Eye (tissue), 1 donor: Measurements from ENCODE around the gene TNFSF12.

Source experiments
- DNase-seq: peaks from one replicate; pipeline ENCODE4 v3.0.0-alpha.2; 2015

The TNFSF12 gene, protein sequence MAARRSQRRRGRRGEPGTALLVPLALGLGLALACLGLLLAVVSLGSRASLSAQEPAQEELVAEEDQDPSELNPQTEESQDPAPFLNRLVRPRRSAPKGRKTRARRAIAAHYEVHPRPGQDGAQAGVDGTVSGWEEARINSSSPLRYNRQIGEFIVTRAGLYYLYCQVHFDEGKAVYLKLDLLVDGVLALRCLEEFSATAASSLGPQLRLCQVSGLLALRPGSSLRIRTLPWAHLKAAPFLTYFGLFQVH

DNA sequence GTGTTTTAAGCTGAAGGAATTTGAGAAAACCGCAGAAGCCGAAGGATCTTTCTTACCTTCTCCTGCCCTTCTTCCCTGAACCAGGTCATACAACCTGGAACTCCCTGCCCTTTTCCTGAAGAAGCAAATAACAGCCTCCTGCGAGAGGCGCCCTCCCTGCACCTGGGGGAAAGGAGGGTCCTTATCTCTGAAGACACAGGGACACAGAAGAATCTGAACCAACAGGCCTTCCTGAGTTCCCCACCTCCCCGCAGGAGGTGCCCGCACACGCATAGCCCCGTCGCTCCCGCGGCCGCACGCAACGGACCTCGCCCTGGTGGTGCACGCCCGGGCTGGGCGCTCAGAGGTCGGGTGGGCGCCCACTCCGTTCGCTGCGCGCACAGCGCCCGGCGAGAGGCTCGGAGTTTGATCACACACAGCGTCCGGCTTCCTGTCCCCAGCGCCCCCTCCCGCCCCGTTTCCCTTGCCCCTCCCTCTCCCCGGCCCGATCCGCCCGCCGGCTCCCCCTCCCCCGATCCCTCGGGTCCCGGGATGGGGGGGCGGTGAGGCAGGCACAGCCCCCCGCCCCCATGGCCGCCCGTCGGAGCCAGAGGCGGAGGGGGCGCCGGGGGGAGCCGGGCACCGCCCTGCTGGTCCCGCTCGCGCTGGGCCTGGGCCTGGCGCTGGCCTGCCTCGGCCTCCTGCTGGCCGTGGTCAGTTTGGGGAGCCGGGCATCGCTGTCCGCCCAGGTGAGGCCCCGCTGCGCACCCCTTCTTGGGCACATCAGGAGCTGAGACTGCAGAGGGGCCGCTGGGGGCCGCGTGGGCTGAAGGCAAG lies at the start of gene TNFSF12:
Gene TNFSF12 (plus strand): TSS at position 474 of the 816 bp plus-strand sequence. CDS start 96 bp downstream, at position 570.
- DNase-seq = peak; percentile 64

DNA sequence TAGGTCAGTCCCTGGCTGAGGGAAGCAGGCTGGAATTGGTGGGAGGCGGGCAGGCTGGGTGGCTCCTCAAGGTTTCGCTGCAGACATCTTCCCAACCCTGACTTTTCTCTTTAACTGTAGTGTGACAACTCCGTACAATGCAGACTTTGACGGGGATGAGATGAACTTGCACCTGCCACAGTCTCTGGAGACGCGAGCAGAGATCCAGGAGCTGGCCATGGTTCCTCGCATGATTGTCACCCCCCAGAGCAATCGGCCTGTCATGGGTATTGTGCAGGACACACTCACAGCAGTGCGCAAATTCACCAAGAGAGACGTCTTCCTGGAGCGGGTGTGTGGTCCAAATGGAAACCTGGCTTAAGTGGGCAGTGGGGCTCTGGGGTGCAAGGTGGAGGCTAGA lies 49.7 kb upstream of the TNFSF12 start:
- DNase-seq = no peak

DNA sequence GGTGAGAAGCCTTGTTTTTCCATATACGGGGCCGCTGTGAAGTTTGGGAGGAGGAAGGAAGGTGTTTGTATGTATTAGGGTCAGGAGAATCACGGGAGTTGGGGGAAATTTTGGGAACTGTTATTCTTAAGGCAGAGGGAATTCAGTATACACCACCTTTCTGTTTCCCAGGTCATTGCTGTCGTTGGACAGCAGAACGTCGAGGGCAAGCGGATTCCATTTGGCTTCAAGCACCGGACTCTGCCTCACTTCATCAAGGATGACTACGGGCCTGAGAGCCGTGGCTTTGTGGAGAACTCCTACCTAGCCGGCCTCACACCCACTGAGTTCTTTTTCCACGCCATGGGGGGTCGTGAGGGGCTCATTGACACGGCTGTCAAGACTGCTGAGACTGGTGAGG lies 47.1 kb upstream of the TNFSF12 start:
- no peak for DNase-seq

DNA sequence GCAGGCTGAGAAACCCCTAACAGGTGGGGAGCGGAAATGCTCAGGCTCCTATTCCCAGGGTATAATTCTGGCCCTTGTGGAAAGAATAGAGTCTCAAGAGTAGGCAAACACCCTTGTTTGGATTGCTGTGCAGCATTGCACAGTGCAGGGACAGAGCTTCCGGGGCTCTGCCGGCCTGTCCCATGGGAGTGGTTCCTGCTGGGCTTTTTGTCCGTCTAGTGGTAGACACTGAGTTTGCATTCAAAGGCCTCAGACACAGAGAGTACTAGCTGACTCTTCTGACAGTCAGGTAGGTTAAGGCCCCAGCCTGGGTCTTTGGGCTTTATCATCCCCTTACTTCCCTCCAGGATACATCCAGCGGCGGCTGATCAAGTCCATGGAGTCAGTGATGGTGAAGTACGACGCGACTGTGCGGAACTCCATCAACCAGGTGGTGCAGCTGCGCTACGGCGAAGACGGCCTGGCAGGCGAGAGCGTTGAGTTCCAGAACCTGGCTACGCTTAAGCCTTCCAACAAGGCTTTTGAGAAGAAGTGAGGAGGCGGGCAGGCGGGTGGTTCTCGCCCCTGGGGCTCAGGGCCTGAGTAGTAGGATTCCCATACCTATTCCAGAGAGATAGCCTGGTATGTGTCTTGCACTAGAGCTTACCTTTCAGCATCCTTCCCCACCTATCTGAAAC lies 46.5 kb upstream of the TNFSF12 start:
- DNase-seq = no peak

DNA sequence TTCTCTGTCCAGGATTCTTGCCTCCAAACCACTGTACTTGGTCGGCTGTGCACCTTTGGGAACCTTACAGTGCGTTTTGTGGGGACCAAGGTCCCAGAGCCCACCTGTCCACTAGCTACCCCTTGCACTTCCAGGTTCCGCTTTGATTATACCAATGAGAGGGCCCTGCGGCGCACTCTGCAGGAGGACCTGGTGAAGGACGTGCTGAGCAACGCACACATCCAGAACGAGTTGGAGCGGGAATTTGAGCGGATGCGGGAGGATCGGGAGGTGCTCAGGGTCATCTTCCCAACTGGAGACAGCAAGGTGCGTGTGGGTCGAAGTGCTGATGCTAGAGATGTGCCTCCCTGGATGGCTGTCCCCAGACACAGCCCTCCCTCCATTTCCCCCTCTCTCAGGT lies 45.9 kb upstream of the TNFSF12 start:
- peak; percentile 20 for DNase-seq

DNA sequence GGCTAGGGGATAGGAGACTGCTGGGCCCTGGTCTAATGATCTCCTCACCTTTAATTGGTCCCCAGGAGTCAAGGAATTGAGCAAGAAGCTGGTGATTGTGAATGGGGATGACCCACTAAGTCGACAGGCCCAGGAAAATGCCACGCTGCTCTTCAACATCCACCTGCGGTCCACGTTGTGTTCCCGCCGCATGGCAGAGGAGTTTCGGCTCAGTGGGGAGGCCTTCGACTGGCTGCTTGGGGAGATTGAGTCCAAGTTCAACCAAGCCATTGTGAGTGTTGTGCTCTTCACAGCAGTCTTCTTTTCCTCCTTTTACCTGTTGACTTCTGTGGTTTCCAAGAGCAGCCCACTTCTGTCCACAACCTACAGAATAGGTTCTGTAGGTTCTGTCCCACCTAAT lies 45.3 kb upstream of the TNFSF12 start:
- DNase-seq = no peak

DNA sequence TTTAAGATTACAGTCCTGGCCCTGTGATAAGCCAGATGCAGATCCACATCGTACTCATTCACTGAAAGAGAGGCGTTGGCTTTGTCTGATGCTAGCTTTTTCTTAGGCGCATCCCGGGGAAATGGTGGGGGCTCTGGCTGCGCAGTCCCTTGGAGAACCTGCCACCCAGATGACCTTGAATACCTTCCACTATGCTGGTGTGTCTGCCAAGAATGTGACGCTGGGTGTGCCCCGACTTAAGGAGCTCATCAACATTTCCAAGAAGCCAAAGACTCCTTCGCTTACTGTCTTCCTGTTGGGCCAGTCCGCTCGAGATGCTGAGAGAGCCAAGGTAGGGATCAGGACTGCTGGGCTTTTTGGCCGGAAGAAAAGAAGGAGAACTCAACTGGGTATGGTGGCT lies 40.7 kb upstream of the TNFSF12 start:
- no peak for DNase-seq

DNA sequence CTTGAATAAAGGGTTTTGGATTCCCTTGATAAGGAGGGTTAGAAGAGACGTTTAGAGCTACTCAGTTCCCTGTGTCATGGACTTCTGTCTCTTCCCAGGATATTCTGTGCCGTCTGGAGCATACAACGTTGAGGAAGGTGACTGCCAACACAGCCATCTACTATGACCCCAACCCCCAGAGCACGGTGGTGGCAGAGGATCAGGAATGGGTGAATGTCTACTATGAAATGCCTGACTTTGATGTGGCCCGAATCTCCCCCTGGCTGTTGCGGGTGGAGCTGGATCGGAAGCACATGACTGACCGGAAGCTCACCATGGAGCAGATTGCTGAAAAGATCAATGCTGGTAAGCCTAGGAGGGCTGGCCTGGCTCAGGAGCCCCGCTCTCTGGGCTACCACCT lies 40.0 kb upstream of the TNFSF12 start:
- DNase-seq = no peak

DNA sequence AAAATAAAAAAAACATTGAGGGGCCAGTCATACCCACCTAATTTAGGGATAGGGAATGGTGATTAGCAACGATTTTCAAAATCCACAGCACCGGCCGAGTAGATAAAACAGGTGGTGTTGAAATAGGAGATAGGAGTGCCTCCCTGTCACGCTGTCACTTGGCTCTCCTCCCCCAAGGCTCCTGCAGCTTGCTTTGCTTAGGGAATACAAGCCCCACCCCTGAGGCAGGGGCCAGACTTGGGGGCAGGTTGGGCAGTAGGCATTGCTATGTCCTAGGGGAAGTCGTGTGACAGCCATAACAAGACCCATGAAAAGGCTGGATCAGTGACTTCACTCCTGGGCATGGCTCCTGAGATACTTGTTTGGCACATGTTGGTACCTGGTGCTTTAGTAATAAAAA lies 38.9 kb upstream of the TNFSF12 start:
- no peak for DNase-seq

DNA sequence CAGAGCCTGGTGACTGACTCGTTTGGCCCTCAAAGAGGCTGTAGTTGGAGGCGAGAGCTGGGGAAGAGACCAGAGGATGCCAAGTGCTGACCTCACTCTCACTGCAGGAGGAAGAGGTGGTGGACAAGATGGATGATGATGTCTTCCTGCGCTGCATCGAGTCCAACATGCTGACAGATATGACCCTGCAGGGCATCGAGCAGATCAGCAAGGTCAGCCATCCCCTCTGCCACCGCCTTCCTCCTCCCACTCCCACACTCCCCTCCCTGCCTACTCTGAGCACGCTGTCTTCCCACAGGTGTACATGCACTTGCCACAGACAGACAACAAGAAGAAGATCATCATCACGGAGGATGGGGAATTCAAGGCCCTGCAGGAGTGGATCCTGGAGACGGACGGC lies 37.8 kb upstream of the TNFSF12 start:
- no peak for DNase-seq

DNA sequence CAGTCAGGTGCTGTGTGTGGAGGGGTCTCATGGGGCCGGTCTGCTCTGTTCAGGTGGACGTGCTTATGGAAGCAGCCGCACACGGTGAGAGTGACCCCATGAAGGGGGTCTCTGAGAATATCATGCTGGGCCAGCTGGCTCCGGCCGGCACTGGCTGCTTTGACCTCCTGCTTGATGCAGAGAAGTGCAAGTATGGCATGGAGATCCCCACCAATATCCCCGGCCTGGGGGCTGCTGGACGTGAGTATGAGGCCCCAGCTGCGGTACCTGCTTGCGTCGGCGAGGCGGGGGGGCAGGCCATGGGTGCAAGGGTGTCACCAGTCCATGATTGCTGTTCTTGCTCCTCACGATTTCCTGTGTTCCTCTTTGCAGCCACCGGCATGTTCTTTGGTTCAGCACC lies 36.8 kb upstream of the TNFSF12 start:
- no peak for DNase-seq

DNA sequence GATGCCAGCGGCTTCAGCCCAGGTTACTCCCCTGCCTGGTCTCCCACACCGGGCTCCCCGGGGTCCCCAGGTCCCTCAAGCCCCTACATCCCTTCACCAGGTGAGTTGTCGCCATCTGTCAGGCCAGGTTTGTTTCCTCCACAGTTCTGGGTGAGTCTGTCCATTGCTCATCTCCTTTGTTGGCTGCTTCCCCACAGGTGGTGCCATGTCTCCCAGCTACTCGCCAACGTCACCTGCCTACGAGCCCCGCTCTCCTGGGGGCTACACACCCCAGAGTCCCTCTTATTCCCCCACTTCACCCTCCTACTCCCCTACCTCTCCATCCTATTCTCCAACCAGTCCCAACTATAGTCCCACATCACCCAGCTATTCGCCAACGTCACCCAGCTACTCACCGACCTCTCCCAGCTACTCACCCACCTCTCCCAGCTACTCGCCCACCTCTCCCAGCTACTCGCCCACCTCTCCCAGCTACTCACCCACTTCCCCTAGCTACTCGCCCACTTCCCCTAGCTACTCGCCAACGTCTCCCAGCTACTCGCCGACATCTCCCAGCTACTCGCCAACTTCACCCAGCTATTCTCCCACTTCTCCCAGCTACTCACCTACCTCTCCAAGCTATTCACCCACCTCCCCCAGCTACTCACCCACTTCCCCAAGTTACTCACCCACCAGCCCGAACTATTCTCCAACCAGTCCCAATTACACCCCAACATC lies 35.9 kb upstream of the TNFSF12 start:
- no peak for DNase-seq

DNA sequence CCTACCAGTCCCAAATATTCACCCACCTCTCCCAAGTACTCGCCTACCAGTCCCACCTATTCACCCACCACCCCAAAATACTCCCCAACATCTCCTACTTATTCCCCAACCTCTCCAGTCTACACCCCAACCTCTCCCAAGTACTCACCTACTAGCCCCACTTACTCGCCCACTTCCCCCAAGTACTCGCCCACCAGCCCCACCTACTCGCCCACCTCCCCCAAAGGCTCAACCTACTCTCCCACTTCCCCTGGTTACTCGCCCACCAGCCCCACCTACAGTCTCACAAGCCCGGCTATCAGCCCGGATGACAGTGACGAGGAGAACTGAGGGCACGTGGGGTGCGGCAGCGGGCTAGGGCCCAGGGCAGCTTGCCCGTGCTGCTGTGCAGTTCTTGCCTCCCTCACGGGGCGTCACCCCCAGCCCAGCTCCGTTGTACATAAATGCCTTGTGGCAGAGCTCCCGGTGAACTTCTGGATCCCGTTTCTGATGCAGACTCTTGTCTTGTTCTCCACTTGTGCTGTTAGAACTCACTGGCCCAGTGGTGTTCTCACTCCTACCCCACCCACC lies 34.9 kb upstream of the TNFSF12 start:
- no peak for DNase-seq

DNA sequence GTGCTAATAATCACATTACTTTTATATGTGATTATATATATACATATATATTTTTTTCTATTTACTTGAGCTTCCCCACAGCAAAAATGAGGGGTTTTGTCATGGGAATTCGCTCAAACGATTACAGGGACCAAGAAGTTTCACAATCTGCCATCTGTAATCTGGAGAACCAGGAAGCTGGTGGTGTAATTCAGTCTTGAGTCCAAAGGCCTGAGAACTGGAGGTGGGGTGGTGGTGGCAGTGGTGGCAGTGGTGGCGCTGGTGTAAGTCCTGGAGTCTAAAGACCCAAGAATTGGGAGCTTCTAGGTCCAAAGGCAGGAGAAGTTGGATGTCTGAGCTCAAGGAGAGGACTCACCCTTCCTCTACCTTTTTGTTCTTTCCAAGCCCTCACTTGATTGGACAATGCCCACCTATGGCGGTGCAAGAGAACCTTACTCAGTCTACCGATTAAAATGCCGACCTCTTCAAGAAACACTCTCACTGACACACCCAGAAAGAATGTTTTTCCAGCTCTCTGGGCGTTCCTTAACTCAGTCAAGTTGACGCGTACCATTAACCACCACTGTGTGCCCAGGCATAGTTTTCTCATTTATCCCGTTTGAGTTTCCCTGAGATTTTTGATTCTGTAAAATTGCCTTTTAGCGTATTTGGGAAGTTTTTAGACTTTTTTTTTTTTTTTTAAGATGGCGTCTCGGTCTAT lies 32.8 kb upstream of the TNFSF12 start:
- no peak for DNase-seq

DNA sequence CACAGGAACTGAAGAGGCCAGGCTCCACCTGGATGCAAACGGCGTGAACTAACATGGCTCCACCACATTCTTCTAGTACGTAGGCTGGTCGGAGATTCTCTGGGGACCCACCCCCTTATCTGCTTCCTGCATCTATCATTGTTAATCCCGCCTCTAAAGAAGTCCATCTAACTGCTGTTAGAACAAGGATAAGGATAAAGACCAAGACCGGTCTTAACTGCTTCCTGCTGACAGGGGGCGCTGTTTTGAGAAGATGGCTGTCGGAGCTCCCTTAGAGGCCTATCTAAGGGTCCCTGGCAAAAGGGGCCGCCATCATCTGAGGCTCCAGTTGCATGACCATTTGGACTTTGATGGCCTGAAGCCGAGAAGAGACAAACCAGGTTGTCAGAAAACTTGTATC lies 25.8 kb upstream of the TNFSF12 start:
- peak; percentile 4 for DNase-seq

DNA sequence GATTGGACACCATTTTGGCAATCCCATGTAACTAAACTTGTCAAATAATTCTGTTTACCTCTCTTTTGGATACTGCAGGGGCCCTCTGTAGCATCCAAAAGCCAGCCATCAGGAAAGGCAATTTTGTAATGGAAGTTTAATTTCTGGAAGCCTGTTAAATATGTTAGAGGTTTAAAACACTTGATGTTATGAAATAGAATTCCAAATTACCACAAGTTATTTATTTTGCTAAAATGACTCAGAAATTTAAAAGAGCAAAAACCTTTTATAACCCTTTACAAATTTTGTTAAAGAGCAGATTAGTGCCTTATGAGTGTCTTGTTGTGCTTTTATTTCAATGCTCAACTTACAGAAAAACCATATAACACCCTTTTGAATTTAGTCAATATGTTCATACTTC lies 20.0 kb upstream of the TNFSF12 start:
- no peak for DNase-seq

DNA sequence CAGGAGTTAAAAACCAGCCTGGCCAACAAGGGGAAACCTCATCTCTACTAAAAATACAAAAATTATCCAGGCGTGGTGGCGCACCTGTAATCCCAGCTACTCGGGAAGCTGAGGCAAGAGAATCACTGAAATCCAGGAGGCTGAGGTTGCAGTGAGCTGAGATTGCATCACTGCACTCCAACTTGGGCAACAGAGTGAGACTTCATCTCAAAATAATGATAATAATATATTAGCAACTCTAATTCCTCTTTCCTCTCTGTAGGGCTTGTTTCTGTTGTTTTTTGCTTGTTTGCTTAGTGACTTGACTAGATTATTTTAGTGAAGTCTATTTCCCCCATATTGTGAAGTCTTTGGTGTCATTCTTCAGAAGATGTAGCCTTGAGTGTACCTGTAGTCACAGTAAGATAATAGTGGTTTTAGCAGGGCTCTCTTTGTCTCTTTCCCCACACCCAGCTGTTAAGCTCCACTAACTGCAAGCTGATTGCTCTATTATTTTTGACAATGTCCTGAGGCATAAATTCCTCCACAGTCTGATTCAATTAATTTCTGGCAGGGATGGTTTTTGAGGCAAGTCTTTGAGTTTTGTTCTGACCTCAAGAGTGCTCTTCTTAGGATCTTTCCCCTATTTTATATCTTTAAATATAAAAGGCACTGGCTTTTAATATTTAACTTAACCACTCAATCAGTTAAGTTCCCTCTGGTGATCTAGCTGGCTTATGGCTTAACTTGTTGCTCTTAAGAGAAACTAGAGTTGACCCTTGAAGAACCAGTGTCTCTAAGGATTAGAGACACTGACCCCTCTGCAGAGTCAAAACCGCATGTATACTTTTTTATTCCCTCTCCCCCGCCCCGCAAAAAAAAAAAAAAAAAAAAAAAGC lies 18.6 kb upstream of the TNFSF12 start:
- peak; percentile 10 for DNase-seq

DNA sequence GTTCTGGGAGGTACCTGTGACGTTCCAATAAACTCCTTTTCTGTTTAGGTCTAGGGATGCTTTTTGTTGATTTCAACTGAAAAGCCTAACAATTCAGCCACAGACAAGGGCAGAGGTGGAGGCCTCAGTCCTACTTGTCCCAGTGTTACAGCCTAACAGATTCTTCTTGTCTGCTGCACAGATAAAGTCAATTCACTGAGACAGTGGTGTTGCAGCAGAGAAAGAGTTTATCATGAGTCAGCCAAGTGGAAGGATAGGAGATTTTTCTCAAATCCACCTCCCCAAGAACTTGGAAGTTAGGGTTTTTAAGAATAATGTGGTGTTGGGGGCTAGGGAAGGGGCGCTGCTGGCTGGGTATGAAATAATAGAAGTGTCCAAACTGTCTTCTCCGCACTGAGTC lies 10.8 kb upstream of the TNFSF12 start:
- DNase-seq = no peak

DNA sequence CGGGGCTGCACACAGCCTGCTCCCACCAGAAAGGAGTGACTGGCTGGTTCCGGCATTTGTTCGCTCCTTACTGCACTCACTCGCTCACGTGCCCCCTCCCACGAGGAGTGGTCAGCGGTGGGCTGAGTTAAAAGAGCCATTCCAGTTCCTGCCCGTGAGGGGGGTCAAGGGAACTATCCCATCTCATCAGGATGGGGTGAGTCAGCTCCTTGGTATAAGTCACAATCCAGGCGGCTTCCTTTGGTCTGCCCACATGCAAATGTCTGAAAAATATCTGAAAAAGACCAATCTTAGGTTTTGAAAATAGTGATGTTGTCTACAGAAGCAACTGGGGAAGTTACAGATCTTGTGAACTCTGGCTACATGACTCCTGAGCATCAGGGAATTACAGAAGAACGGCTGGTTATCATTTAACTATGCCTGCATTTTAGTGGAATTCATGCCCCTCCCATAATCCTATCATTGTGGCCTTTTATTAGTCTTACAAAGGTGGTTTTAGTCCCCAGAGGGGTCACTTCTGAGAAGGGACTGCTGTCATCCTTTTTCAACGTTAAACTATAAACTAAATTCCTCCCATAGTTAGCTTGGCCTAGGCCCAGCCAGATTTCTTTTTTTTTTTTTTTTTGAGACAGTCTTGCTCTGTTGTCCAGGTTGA lies 9.8 kb upstream of the TNFSF12 start:
- no peak for DNase-seq

DNA sequence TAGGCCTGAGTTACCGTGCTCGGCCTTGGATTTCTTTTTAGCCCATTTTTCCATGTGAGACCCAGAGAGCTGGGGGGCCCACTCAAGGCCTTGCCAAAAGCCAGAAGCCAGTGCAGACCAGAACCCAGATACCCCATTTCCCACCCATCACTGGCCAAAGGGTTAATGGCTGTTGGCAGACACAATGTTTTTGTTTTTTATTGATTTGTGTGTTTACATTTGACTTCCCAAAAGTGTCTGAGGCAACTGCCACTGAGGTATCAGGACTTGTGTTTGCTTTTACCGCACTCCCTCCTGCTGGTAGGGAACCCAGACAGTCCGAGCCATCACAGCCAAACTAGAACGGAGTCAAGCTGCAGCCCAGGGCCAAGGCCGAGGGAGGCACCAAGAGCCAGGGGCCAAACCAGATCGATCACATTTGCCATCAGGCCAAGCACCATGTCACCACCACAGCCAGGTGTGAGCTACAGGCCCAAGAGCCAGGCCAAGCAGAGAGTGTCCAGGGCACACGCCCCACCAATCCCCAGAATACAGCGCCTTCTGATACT lies 7.7 kb upstream of the TNFSF12 start:
- DNase-seq = no peak
